Measurements from ENCODE around the gene DLK1. TPM values are rescaled to one million over a fixed set of nuclear protein-coding genes. Genes with fewer than 3 reads are reported as not detected.

The DLK1 gene
- total and polyA plus RNA-seq, 2 of the 13 experiments (the other 11 are each of a cell fraction or from before 2014, with no cell fraction given) = 95.5 to 312 TPM

DNA sequence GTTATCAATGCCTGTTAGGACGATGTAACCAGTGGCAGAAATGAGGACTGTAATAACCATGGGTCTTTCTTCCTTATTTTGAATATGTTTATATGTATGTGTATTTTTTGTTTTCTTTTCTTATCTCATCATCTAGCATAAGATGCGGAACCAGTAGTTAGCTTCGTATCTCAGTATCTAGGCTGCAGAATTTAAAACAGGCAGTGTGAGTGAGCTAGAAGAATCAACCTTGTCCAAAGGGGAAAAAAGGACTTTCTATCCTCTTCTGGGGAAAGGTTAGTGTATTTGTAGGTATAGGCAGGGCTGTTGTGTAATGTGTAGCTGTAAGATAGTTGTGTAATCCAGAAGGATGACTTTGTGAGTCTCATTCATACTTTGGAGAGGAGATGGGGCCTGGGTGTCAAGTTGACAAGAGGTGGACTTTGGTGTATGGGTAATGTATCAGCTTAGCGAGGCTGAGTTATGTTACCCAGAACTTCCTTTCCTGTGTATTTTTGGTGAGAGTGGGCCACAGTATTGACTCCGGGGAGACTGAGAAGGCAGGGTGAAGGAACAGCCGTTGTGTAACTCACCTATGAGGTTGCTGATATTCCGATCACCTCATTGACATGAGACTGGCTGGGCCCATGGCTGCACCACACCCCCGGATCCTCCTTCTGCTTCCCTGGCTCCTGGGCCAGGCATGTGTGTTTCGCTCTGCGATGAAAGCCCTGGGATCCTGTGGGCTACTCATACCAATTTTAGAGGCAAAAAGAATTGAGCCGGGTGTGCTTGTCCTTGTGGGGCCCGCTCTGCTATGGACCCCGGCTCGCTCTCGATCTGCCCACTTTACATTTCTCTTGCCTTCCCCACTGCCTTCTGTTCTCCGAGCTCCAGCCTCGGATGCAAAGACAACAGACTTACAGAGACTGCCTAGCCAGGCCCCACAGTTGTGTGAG lies 24.3 kb downstream of the DLK1 start (continued):
- TF ChIP-seq, protein P1, sequence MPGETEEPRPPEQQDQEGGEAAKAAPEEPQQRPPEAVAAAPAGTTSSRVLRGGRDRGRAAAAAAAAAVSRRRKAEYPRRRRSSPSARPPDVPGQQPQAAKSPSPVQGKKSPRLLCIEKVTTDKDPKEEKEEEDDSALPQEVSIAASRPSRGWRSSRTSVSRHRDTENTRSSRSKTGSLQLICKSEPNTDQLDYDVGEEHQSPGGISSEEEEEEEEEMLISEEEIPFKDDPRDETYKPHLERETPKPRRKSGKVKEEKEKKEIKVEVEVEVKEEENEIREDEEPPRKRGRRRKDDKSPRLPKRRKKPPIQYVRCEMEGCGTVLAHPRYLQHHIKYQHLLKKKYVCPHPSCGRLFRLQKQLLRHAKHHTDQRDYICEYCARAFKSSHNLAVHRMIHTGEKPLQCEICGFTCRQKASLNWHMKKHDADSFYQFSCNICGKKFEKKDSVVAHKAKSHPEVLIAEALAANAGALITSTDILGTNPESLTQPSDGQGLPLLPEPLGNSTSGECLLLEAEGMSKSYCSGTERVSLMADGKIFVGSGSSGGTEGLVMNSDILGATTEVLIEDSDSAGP (CRISPR knock-in tag; IDR thresholded peaks at IDR 0.05; ENCODE audit: borderline replicate concordance) = peak; percentile 82
- TF ChIP-seq ZFP36L2 (CRISPR knock-in tag; IDR thresholded peaks at IDR 0.05) (no peak), RFX3 (CRISPR knock-in tag; IDR thresholded peaks at IDR 0.05) (0 out of 2 replicates have a peak, but pooled peaks have one; percentile 27), EHMT2 (IDR thresholded peaks at IDR 0.05; ENCODE audit: borderline replicate concordance, low read depth, low read length) (peak; percentile 65), ZFP37 (CRISPR knock-in tag; IDR thresholded peaks at IDR 0.05; ENCODE audit: borderline replicate concordance) (peak; percentile 26; the same call in 1 of the 2 replicates), MED1 (CRISPR knock-in tag; IDR thresholded peaks at IDR 0.05) (peak; percentile 98), ZNF232 (CRISPR knock-in tag; IDR thresholded peaks at IDR 0.05; ENCODE audit: borderline replicate concordance) (peak; percentile 92; the same call in 1 of the 2 replicates), POLR2AphosphoS5 (IDR thresholded peaks at IDR 0.05; ENCODE audit: low read depth, low read length) (peak; percentile 54), ZNF446 (CRISPR knock-in tag; IDR thresholded peaks at IDR 0.05) (peak; percentile 57; the same call in 1 of the 2 replicates), ZNF33B (CRISPR knock-in tag; IDR thresholded peaks at IDR 0.05) (no peak), ETV6 (CRISPR knock-in tag; conservative IDR thresholded peaks at IDR 0.05) (0 out of 2 replicates have a peak, but pooled peaks have one; percentile 68), PTBP1 (IDR thresholded peaks at IDR 0.05; ENCODE audit: low read depth, low read length, poor library complexity, severe bottlenecking) (no peak), SP5 (CRISPR knock-in tag; IDR thresholded peaks at IDR 0.05; ENCODE audit: borderline replicate concordance, low read depth) (peak; percentile 78), FOXA1 (IDR thresholded peaks at IDR 0.05) (no peak), FOXA1 (CRISPR knock-in tag; IDR thresholded peaks at IDR 0.05) (peak; percentile 91), ZSCAN9 (CRISPR knock-in tag; IDR thresholded peaks at IDR 0.05; ENCODE audit: borderline replicate concordance) (peak; percentile 72; the same call in 1 of the 2 replicates), ZNF644 (CRISPR knock-in tag; IDR thresholded peaks at IDR 0.05; ENCODE audit: low read depth) (peak; percentile 97), GATA4 (IDR thresholded peaks at IDR 0.05; ENCODE audit: borderline replicate concordance, low read depth) (peak; percentile 82), ZNF292 (CRISPR knock-in tag; IDR thresholded peaks at IDR 0.05; ENCODE audit: borderline replicate concordance, low read depth) (peak; percentile 78; the same call in 1 of the 2 replicates), ZNF83 (CRISPR knock-in tag; IDR thresholded peaks at IDR 0.05; ENCODE audit: borderline replicate concordance) (no peak), ZNF101 (CRISPR knock-in tag; IDR thresholded peaks at IDR 0.05; ENCODE audit: borderline replicate concordance, low read depth) (peak; percentile 37; the same call in 1 of the 2 replicates)
- TF ChIP-seq, protein P2, sequence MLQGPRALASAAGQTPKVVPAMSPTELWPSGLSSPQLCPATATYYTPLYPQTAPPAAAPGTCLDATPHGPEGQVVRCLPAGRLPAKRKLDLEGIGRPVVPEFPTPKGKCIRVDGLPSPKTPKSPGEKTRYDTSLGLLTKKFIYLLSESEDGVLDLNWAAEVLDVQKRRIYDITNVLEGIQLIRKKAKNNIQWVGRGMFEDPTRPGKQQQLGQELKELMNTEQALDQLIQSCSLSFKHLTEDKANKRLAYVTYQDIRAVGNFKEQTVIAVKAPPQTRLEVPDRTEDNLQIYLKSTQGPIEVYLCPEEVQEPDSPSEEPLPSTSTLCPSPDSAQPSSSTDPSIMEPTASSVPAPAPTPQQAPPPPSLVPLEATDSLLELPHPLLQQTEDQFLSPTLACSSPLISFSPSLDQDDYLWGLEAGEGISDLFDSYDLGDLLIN (CRISPR knock-in tag; IDR thresholded peaks at IDR 0.05; ENCODE audit: borderline replicate concordance) = no peak
- TF ChIP-seq, protein P3, sequence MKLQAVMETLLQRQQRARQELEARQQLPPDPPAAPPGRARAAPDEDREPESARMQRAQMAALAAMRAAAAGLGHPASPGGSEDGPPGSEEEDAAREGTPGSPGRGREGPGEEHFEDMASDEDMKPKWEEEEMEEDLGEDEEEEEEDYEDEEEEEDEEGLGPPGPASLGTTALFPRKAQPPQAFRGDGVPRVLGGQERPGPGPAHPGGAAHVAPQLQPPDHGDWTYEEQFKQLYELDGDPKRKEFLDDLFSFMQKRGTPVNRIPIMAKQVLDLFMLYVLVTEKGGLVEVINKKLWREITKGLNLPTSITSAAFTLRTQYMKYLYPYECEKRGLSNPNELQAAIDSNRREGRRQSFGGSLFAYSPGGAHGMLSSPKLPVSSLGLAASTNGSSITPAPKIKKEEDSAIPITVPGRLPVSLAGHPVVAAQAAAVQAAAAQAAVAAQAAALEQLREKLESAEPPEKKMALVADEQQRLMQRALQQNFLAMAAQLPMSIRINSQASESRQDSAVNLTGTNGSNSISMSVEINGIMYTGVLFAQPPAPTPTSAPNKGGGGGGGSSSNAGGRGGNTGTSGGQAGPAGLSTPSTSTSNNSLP (IDR thresholded peaks at IDR 0.05; ENCODE audit: low read depth, low read length) = 0 out of 2 replicates have a peak, but pooled peaks have one; percentile 12
- TF ChIP-seq, protein P4, sequence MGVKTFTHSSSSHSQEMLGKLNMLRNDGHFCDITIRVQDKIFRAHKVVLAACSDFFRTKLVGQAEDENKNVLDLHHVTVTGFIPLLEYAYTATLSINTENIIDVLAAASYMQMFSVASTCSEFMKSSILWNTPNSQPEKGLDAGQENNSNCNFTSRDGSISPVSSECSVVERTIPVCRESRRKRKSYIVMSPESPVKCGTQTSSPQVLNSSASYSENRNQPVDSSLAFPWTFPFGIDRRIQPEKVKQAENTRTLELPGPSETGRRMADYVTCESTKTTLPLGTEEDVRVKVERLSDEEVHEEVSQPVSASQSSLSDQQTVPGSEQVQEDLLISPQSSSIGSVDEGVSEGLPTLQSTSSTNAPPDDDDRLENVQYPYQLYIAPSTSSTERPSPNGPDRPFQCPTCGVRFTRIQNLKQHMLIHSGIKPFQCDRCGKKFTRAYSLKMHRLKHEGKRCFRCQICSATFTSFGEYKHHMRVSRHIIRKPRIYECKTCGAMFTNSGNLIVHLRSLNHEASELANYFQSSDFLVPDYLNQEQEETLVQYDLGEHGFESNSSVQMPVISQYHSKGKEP (CRISPR knock-in tag; IDR thresholded peaks at IDR 0.05) = no peak
